ENCODE data around the gene PITPNM1.

GRCh38 chr11:67489203-67489884 is 15.8 kb downstream of the PITPNM1 start:
- TF ChIP-seq CTCF (conservative IDR thresholded peaks at IDR 0.05; ENCODE audit: low read depth, low read length) (no peak), EZH2 (IDR thresholded peaks at IDR 0.05; ENCODE audit: borderline replicate concordance, low read depth, low read length, poor library complexity, severe bottlenecking) (no peak)

Data from A673 (cell line).